SK-N-SH (cell line): ENCODE results near the gene POU2AF2. TPM values are rescaled to one million over a fixed set of nuclear protein-coding genes. Genes with fewer than 3 reads are reported as not detected.

Source experiments
- CTCF ChIA-PET: fragments of 300-600, 350-600 bp; formaldehyde crosslinking; extraction: SDS; loops from one replicate; lab custom pipeline; 2021; lab: Yijun Ruan, JAX
- POLR2A ChIA-PET: fragments of 350-600 bp; sonication (Branson Sonifier 250); formaldehyde crosslinking; extraction: SDS; loops from one replicate; lab custom pipeline; 2020; ENCODE audit warnings: antibody characterized with exemption, inconsistent platforms; lab: Yijun Ruan, JAX
- DNase-seq: peaks from one replicate; pipeline ENCODE4 v3.0.0; 2012
- H2AFZ ChIP-seq: fragments of 200-600 bp; sonication (generic); 2 replicates; pipeline ENCODE4 v1.8.1; 2016; ENCODE audit warnings: antibody characterized with exemption, mild to moderate bottlenecking, low read depth
- H3F3A ChIP-seq: fragments of 200-600 bp; sonication (generic); replicated peaks from 2 replicates; pipeline ENCODE3; 2016; ENCODE audit warnings: antibody characterized with exemption, mild to moderate bottlenecking; ENCODE audit not compliant: insufficient read depth
- H3K27ac ChIP-seq, 2 experiments: fragments of 200-500 bp in 1 of 2; fragments of 200-600 bp in 1 of 2; sonication (Bioruptor generic) in 1 of 2; sonication (generic), shearing (Covaris generic) in 1 of 2; 2 replicates each; pipeline versions ENCODE4 v1.5.1 to v1.6.1; 2014 to 2016; ENCODE audit warnings: low read depth in 2 of 2, inconsistent platforms in 1 of 2, low read length in 1 of 2, mild to moderate bottlenecking in 1 of 2, mixed read lengths in 1 of 2
- H3K27me3 ChIP-seq: fragments of 200-600 bp; sonication (generic), shearing (Covaris generic); 2 replicates; pipeline ENCODE4 v1.6.1; 2016; ENCODE audit warnings: mixed run types; ENCODE audit not compliant: insufficient read depth
- H3K36me3 ChIP-seq, 2 experiments: fragments of 200-500 bp in 1 of 2; fragments of 200-600 bp in 1 of 2; sonication (Bioruptor generic) in 1 of 2; sonication (generic) in 1 of 2; replicated peaks in 1 of 2; 2 replicates each; pipeline versions ENCODE3 to v1.5.1; 2014 to 2016; ENCODE audit warnings: low read length in 1 of 2, mild to moderate bottlenecking in 1 of 2; ENCODE audit not compliant: insufficient read depth in 2 of 2, control insufficient read depth in 1 of 2
- H3K4me1 ChIP-seq, 2 experiments: fragments of 200-500 bp in 1 of 2; fragments of 200-600 bp in 1 of 2; sonication (Bioruptor generic) in 1 of 2; sonication (generic), shearing (Covaris generic) in 1 of 2; 2 replicates each; pipeline versions ENCODE4 v1.5.1 to v1.6.1; 2014 to 2016; ENCODE audit warnings: low read depth in 1 of 2, low read length in 1 of 2, mixed run types in 1 of 2; ENCODE audit not compliant: insufficient read depth in 2 of 2, control insufficient read depth in 1 of 2
- H3K4me2 ChIP-seq: fragments of 200-600 bp; sonication (generic), shearing (Covaris generic); 2 replicates; pipeline ENCODE4 v1.6.1; 2017; ENCODE audit warnings: mixed run types
- H3K4me3 ChIP-seq, 2 experiments: fragments of 200-500 bp in 1 of 2; fragments of 200-600 bp in 1 of 2; sonication (Bioruptor generic) in 1 of 2; sonication (generic), shearing (Covaris generic) in 1 of 2; 2 replicates each; pipeline versions ENCODE4 v1.5.1 to v1.8.1; 2014 to 2016; ENCODE audit warnings: low read depth in 2 of 2, inconsistent platforms in 1 of 2, low read length in 1 of 2, mild to moderate bottlenecking in 1 of 2, mixed read lengths in 1 of 2, moderate library complexity in 1 of 2
- H3K79me2 ChIP-seq: fragments of 200-600 bp; sonication (generic); 2 replicates; pipeline ENCODE4 v1.8.1; 2017; ENCODE audit warnings: mild to moderate bottlenecking; ENCODE audit not compliant: insufficient read depth
- H3K9ac ChIP-seq: fragments of 200-600 bp; sonication (generic); 2 replicates; pipeline ENCODE4 v1.6.1; 2017; ENCODE audit warnings: mixed run types
- H3K9me2 ChIP-seq: fragments of 200-600 bp; sonication (generic); 2 replicates; pipeline ENCODE4 v1.6.1; 2017; ENCODE audit warnings: mixed run types
- H3K9me3 ChIP-seq: fragments of 200-600 bp; sonication (generic); 2 replicates; pipeline ENCODE4 v1.6.1; 2017; ENCODE audit warnings: mixed run types, mild to moderate bottlenecking, moderate library complexity
- H4K20me1 ChIP-seq: fragments of 200-600 bp; sonication (generic); 2 replicates; pipeline ENCODE4 v1.6.1; 2017; ENCODE audit warnings: mild to moderate bottlenecking, mixed run types; ENCODE audit not compliant: insufficient read depth
- CHD2 ChIP-seq: fragments of 150-350 bp; IDR thresholded peaks from 2 replicates; pipeline ENCODE4 v1.6.1; 2018; ENCODE audit warnings: low read length; ENCODE audit not compliant: partially characterized antibody
- FOXM1 ChIP-seq: IDR thresholded peaks from 2 replicates; pipeline ENCODE4 v1.4.0; 2012; ENCODE audit warnings: low read depth, mild to moderate bottlenecking
- GABPA ChIP-seq: IDR thresholded peaks from 2 replicates; pipeline ENCODE4 v1.4.0; 2012; ENCODE audit warnings: low read depth, mild to moderate bottlenecking
- MXI1 ChIP-seq: IDR thresholded peaks from 2 replicates; pipeline ENCODE4 v1.6.1; 2012; ENCODE audit warnings: mild to moderate bottlenecking, low read depth, low read length, improper control_type of control experiment
- POLR2AphosphoS5 ChIP-seq: IDR thresholded peaks from 2 replicates; pipeline ENCODE4 v1.6.1; 2012; ENCODE audit warnings: low read depth, low read length
- RCOR1 ChIP-seq: fragments of 150-350 bp; IDR thresholded peaks from 2 replicates; pipeline ENCODE4 v1.6.1; 2017; ENCODE audit warnings: antibody characterized with exemption, low read length
- RFX5 ChIP-seq: IDR thresholded peaks from 2 replicates; pipeline ENCODE4 v1.6.1; 2012; ENCODE audit warnings: mild to moderate bottlenecking, improper control_type of control experiment, low read length
- RXRA ChIP-seq: IDR thresholded peaks from 2 replicates; pipeline ENCODE4 v1.4.0; 2012; ENCODE audit warnings: low read depth, mild to moderate bottlenecking, borderline replicate concordance
- TCF12 ChIP-seq: IDR thresholded peaks from 2 replicates; pipeline ENCODE4 v1.4.0; 2012
- TEAD4 ChIP-seq: IDR thresholded peaks from 2 replicates; pipeline ENCODE4 v1.4.0; 2012; ENCODE audit warnings: mild to moderate bottlenecking, borderline replicate concordance; ENCODE audit not compliant: insufficient read depth
- YY1 ChIP-seq: IDR thresholded peaks from 2 replicates; pipeline ENCODE4 v1.4.0; 2012; ENCODE audit warnings: low read depth, mild to moderate bottlenecking
- WGBS: methylation state at CpG from one replicate; pipeline ENCODE4 v1.1.6; 2017; ENCODE audit warnings: low lambda C conversion rate; 5-methylcytosine and 5-hydroxymethylcytosine counted together
- polyA plus RNA-seq, 3 experiments: library from polyadenylated mRNA; depleted of rRNA; stranded (reverse); fragments of >200 nt; gene quantifications; 2 replicates each; pipeline ENCODE4 v1.2.3, GENCODE V29; 2012
- TF ChIP-seq, protein P1 (sequence below): IDR thresholded peaks from 2 replicates; pipeline ENCODE4 v1.4.0; 2012; ENCODE audit warnings: low read depth, borderline replicate concordance
- TF ChIP-seq, protein P2 (sequence below): IDR thresholded peaks from 2 replicates; pipeline ENCODE4 v1.6.1; 2012; ENCODE audit warnings: mild to moderate bottlenecking, low read depth, low read length, moderate library complexity

Gene POU2AF2
- polyA plus RNA-seq, 1 of the 3 experiments (the other 2 are of a cell fraction) = 0.15 TPM

DNA sequence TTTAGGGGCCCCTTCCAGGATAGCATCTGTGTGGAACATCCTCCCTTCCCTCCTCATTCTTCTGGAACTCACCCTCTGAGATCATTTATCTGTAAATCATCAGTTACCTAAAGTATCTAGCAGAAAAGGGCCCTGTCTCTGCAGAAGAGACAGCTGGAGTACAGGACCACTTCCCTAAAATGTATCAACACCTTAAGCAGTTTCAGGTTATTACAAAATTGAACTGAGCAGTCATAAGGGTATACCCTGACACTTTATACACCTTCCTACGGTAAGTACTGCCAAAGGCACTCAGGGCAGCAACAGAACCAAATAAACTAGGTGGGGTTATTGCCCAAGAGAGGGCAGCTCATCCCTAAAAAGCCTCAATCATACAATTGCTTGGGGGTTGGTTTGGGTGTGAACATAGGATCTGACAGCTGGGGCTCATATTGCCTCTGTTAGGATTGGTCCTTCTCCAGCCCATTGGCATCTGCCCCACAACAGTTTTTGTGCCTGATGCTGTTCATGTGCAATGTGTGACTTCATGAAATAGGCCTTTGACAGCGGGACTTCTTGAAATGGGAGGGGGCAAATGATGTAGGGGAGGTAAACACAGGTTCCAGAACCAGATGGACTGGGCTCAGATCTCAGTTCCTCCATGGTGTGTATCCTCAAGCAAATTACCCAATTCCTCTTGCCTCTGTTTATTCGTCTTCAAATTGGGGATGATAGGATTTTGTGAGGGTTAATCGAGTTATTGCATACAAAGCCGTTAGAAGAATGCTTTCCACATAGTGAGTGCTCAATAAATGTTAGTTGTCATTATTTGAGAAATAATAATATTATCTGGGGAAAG is 55.7 kb downstream of the POU2AF2 start:
- Histone ChIP-seq H3K27me3 (peaks cover 27% of the 10 kb centered on the region; the same call in 1 of the 2 replicates), H3K9me2 (no peaks in the 10 kb centered on the region), H3K79me2 (no peaks in the 10 kb centered on the region), H3F3A (no peaks in the 10 kb centered on the region), H4K20me1 (no peaks in the 10 kb centered on the region), H3K36me3 (no peaks in the 10 kb centered on the region), H3K4me2 (no peak overlapping the region), H3K4me3 (no peak overlapping the region), H2AFZ (no peak overlapping the region), H3K9ac (no peak overlapping the region), H3K4me1 (peaks cover 5% of the 10 kb centered on the region in 2 experiments; a peak in 2 of 4 replicates), H3K9me3 (no peaks in the 10 kb centered on the region), H3K27ac (no peak overlapping the region)
- TF ChIP-seq, protein P1, sequence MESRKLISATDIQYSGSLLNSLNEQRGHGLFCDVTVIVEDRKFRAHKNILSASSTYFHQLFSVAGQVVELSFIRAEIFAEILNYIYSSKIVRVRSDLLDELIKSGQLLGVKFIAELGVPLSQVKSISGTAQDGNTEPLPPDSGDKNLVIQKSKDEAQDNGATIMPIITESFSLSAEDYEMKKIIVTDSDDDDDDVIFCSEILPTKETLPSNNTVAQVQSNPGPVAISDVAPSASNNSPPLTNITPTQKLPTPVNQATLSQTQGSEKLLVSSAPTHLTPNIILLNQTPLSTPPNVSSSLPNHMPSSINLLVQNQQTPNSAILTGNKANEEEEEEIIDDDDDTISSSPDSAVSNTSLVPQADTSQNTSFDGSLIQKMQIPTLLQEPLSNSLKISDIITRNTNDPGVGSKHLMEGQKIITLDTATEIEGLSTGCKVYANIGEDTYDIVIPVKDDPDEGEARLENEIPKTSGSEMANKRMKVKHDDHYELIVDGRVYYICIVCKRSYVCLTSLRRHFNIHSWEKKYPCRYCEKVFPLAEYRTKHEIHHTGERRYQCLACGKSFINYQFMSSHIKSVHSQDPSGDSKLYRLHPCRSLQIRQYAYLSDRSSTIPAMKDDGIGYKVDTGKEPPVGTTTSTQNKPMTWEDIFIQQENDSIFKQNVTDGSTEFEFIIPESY = no peak
- TF ChIP-seq POLR2AphosphoS5 (no peak), FOXM1 (no peak), RFX5 (no peak), MXI1 (no peak)
- TF ChIP-seq, protein P2, sequence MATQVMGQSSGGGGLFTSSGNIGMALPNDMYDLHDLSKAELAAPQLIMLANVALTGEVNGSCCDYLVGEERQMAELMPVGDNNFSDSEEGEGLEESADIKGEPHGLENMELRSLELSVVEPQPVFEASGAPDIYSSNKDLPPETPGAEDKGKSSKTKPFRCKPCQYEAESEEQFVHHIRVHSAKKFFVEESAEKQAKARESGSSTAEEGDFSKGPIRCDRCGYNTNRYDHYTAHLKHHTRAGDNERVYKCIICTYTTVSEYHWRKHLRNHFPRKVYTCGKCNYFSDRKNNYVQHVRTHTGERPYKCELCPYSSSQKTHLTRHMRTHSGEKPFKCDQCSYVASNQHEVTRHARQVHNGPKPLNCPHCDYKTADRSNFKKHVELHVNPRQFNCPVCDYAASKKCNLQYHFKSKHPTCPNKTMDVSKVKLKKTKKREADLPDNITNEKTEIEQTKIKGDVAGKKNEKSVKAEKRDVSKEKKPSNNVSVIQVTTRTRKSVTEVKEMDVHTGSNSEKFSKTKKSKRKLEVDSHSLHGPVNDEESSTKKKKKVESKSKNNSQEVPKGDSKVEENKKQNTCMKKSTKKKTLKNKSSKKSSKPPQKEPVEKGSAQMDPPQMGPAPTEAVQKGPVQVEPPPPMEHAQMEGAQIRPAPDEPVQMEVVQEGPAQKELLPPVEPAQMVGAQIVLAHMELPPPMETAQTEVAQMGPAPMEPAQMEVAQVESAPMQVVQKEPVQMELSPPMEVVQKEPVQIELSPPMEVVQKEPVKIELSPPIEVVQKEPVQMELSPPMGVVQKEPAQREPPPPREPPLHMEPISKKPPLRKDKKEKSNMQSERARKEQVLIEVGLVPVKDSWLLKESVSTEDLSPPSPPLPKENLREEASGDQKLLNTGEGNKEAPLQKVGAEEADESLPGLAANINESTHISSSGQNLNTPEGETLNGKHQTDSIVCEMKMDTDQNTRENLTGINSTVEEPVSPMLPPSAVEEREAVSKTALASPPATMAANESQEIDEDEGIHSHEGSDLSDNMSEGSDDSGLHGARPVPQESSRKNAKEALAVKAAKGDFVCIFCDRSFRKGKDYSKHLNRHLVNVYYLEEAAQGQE = no peak
- 63% methylated on average over 5 of the region's 5 CpGs for whole genome bisulfite sequencing
- ChIA-PET CTCF (interaction anchor here (0.8 to 7.0 kb wide), 6 partner anchors 14 to 146 kb away, joined by 3 to 57 read pairs (median 6); no protein-coding TSS in a partner anchor), POLR2A (no interaction called here)
- no peak for DNase-seq

GRCh38 chr11:111301842-111302118 is 56.3 kb downstream of the POU2AF2 start:
- H3K27ac ChIP-seq = no peak overlapping the region
- H3K4me2 ChIP-seq = no peak overlapping the region
- DNase-seq = no peak
- TF ChIP-seq MXI1 (no peak), GABPA (no peak), TCF12 (no peak), TEAD4 (no peak), RXRA (no peak), CHD2 (no peak), RCOR1 (no peak), YY1 (no peak)
- TF ChIP-seq, protein P2 = no peak
- TF ChIP-seq, all 33 proteins: peak for 0
- no peak overlapping the region for H3K9ac ChIP-seq
- no peaks in the 10 kb centered on the region for H4K20me1 ChIP-seq
- 86% methylated on average over 3 of the region's 3 CpGs for WGBS
- no peaks in the 10 kb centered on the region for H3K36me3 ChIP-seq
- no peak overlapping the region for H2AFZ ChIP-seq
- no peaks in the 10 kb centered on the region for H3K9me3 ChIP-seq
- POLR2A ChIA-PET = no interaction called here
- no peaks in the 10 kb centered on the region for H3K9me2 ChIP-seq
- CTCF ChIA-PET = interaction anchor here (0.9 to 7.0 kb wide), 5 partner anchors 14 to 145 kb away, joined by 4 to 57 read pairs (median 7); no protein-coding TSS in a partner anchor
- H3K27me3 ChIP-seq = peaks cover 27% of the 10 kb centered on the region; the same call in 1 of the 2 replicates
- peaks cover 5% of the 10 kb centered on the region in 2 experiments; a peak in 2 of 4 replicates for H3K4me1 ChIP-seq
- H3F3A ChIP-seq = no peaks in the 10 kb centered on the region
- H3K4me3 ChIP-seq = no peak overlapping the region
- no peaks in the 10 kb centered on the region for H3K79me2 ChIP-seq
